ENCODE measurements around the gene FHL1.

- TF ChIP-seq CTCF (conservative IDR thresholded peaks at IDR 0.05; ENCODE audit: low read depth, low read length) (no peak), EZH2phosphoT487 (IDR thresholded peaks at IDR 0.05; ENCODE audit: borderline replicate concordance, low read length) (no peak)
Observed at GRCh38 chrX:136176399-136176825, 29.1 kb downstream of the FHL1 start.

Data from PC-3 (cell line).